Cardiac muscle cell (in vitro differentiated cells and primary cell): ENCODE measurements around the gene TP73. TPM values are rescaled to one million over a fixed set of nuclear protein-coding genes. Genes with fewer than 3 reads are reported as not detected.

Experiments used
- DNase-seq, 2 donors: peaks; one replicate each; pipeline versions ENCODE4 v3.0.0 to v3.0.0-alpha.2; 2010 to 2017; ENCODE audit warnings: low read depth in 1 of 2, low spot score in 1 of 2
- H3K27ac ChIP-seq: fragments of 200-600 bp; sonication (generic); 2 replicates; pipeline ENCODE4 v1.5.1; 2016
- H3K27me3 ChIP-seq: fragments of 200-600 bp; sonication (generic); 2 replicates; pipeline ENCODE4 v1.6.0; 2016; ENCODE audit warnings: control low read depth
- H3K36me3 ChIP-seq: fragments of 200-600 bp; sonication (generic); 2 replicates; pipeline ENCODE4 v1.5.1; 2016; ENCODE audit warnings: control low read depth
- H3K4me1 ChIP-seq: fragments of 200-600 bp; sonication (generic); 2 replicates; pipeline ENCODE4 v1.8.1; 2017; ENCODE audit warnings: low read depth, mild to moderate bottlenecking, mixed run types
- H3K4me3 ChIP-seq: fragments of 200-600 bp; sonication (generic); 2 replicates; pipeline ENCODE4 v1.5.1; 2016; ENCODE audit warnings: mild to moderate bottlenecking
- H3K9me3 ChIP-seq: fragments of 200-600 bp; sonication (generic); 2 replicates; pipeline ENCODE4 v1.5.1; 2017; ENCODE audit warnings: low read depth, mild to moderate bottlenecking, control low read depth
- polyA plus RNA-seq: library from polyadenylated mRNA; unstranded; fragments of >200 nt; fragmentation: Nextera tagmentation; extraction: Ambion mirVana; gene quantifications from 2 replicates; pipeline ENCODE4 v1.2.1, GENCODE V29; 2016
- total RNA-seq: library from RNA; depleted of rRNA; stranded (reverse); fragments of >200 nt; gene quantifications from 2 replicates; pipeline ENCODE4 v1.2.3, GENCODE V29; 2016
- TF ChIP-seq, protein P1 (sequence below): IDR thresholded peaks from 2 replicates; pipeline ENCODE4 v1.5.1; 2012; ENCODE audit warnings: low read depth, mild to moderate bottlenecking, low read length

TP73 gene
- total and polyA plus RNA-seq, 2 experiments from 2014 or later: 0.87 TPM; not detected in 1

DNA sequence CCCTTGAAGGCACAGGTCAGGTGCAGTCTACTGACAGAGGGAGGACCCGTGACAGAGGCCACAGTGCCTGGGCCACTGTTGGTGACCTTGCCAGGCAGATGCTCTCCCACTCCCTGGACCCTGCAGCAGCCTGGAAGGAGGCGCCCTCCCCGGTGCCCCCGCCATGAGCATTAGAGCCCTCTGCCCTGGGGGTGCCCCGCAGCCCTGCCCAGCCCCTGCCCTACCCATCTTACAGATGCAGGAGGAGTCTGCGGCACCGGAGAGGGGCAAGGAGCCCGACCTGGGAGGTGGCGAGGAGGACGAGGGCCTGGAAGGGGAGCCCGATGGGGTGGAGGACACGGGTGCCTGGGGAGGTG is 110.5 kb downstream of the TP73 start:
- TF ChIP-seq, protein P1, sequence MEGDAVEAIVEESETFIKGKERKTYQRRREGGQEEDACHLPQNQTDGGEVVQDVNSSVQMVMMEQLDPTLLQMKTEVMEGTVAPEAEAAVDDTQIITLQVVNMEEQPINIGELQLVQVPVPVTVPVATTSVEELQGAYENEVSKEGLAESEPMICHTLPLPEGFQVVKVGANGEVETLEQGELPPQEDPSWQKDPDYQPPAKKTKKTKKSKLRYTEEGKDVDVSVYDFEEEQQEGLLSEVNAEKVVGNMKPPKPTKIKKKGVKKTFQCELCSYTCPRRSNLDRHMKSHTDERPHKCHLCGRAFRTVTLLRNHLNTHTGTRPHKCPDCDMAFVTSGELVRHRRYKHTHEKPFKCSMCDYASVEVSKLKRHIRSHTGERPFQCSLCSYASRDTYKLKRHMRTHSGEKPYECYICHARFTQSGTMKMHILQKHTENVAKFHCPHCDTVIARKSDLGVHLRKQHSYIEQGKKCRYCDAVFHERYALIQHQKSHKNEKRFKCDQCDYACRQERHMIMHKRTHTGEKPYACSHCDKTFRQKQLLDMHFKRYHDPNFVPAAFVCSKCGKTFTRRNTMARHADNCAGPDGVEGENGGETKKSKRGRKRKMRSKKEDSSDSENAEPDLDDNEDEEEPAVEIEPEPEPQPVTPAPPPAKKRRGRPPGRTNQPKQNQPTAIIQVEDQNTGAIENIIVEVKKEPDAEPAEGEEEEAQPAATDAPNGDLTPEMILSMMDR: no peak
- Histone ChIP-seq H3K36me3 (no peaks in the 10 kb centered on the region), H3K4me1 (no peaks in the 10 kb centered on the region), H3K27ac (no peak overlapping the region), H3K4me3 (no peak overlapping the region), H3K27me3 (peaks cover 3% of the 10 kb centered on the region), H3K9me3 (no peaks in the 10 kb centered on the region)
- no peak for DNase-seq

GRCh38 chr1:3763351-3764125 is 111.2 kb downstream of the TP73 start:
- no peaks in the 10 kb centered on the region for H3K4me1 ChIP-seq
- DNase-seq: no peak
- peaks cover 3% of the 10 kb centered on the region for H3K27me3 ChIP-seq
- H3K9me3 ChIP-seq: no peaks in the 10 kb centered on the region
- H3K36me3 ChIP-seq: no peaks in the 10 kb centered on the region
- no peak overlapping the region for H3K27ac ChIP-seq
- TF ChIP-seq, protein P1: no peak
- H3K4me3 ChIP-seq: no peak overlapping the region

DNA sequence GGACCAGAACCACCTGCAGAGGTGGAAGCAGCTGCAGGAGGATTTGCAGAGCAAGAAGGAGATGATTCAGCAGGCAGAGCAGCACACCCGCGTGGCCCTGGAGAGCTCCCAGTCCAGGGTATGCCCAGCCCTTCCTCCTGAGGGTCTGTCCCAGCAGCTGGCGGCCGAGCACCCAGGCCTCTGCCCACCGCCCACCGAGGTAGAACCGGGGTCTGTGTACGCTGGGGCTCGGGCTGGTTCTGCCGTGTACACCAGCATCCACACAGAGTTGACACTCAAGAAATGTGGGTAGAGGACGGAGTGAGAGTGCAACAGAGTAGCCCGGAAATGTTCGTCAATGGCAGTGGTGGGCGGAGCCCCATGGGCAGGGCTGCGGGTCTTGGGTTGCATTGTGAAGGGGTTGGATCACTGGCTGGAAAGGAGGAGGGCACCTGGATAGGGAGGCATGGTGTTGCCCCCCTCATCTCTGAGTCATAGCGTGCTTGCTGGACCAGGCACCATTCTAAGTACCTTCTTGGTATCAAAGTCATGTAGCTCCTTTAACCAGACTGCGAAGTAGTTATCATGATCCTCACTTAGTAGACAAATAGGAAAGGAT is 115.1 kb downstream of the TP73 start:
- TF ChIP-seq, protein P1: no peak

GRCh38 chr1:3768811-3769390 is 116.6 kb downstream of the TP73 start:
- Histone ChIP-seq H3K4me3 (no peak overlapping the region), H3K27me3 (no peaks in the 10 kb centered on the region), H3K36me3 (no peaks in the 10 kb centered on the region), H3K27ac (no peak overlapping the region), H3K4me1 (peaks cover 18% of the 10 kb centered on the region), H3K9me3 (no peaks in the 10 kb centered on the region)
- DNase-seq: no peak
- TF ChIP-seq, protein P1: no peak

More for the DNA sequence above, 115.1 kb downstream of the TP73 start:
- Histone ChIP-seq H3K36me3 (no peaks in the 10 kb centered on the region), H3K9me3 (no peaks in the 10 kb centered on the region), H3K4me1 (peaks cover 11% of the 10 kb centered on the region), H3K4me3 (no peak overlapping the region), H3K27me3 (no peaks in the 10 kb centered on the region), H3K27ac (no peak overlapping the region)
- no peak for DNase-seq

DNA sequence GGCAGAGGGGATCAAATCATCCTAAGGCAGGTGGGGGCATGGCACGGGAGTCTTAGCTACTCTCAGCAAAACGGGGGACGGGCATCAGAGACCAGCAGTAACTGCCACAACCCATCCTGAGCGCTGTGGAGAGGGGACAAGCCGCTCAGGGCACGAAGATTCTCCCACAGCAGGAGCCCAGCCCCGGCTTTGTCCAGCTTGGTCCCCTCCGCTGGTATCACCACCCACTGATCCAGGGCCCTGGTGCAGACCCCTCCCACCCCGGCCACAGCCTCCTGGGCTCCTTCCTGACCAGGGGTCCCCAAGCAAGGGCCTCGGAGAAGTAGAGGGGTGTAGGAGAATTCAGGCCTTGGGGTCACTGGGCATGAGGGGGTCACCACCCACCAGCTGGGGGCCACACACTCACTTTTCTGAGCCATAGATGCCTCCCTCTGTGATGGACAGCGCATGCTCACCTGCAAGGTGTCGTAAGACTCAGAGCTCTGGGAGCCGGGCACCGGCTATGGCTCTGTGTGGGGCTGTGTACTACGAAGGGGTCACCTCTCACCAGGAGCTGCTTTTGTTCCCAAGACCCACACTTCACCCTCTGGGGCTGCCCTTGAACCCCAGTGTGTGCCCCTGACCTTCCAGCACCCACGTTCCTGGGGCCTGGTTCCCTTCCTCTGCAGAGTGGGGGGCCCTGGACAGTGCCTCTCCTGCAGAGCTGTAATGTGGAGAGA is 117.9 kb downstream of the TP73 start:
- TF ChIP-seq, protein P1: no peak
- H3K36me3 ChIP-seq: no peaks in the 10 kb centered on the region
- H3K4me1 ChIP-seq: peaks cover 30% of the 10 kb centered on the region
- no peaks in the 10 kb centered on the region for H3K27me3 ChIP-seq
- DNase-seq: no peak
- no peaks in the 10 kb centered on the region for H3K9me3 ChIP-seq
- H3K27ac ChIP-seq: no peak overlapping the region
- no peak overlapping the region for H3K4me3 ChIP-seq
